IMR-90 (cell line): ENCODE results near the gene ABCC8.

Experiments used
- CEBPB ChIP-seq: IDR thresholded peaks from 2 replicates; pipeline ENCODE4 v1.6.1; 2012; ENCODE audit warnings: low read depth, low read length, improper control_type of control experiment
- FOS ChIP-seq: fragments of 150-350 bp; IDR thresholded peaks from 2 replicates; pipeline ENCODE4 v1.6.1; 2016; ENCODE audit warnings: low read depth, low read length
- MAZ ChIP-seq: IDR thresholded peaks from 2 replicates; pipeline ENCODE4 v1.6.1; 2012; ENCODE audit warnings: low read depth, mild to moderate bottlenecking, low read length, improper control_type of control experiment, moderate library complexity, borderline replicate concordance
- POLR2A ChIP-seq: IDR thresholded peaks from 2 replicates; pipeline ENCODE4 v1.6.1; 2012; ENCODE audit warnings: mild to moderate bottlenecking, low read depth, low read length
- RCOR1 ChIP-seq: IDR thresholded peaks from 2 replicates; pipeline ENCODE4 v1.6.1; 2012; ENCODE audit warnings: mild to moderate bottlenecking, low read length, improper control_type of control experiment; ENCODE audit not compliant: insufficient replicate concordance
- RFX5 ChIP-seq: IDR thresholded peaks from 2 replicates; pipeline ENCODE4 v1.8.0; 2012; ENCODE audit warnings: low read depth, mild to moderate bottlenecking, low read length, moderate library complexity
- TF ChIP-seq, protein P1 (sequence below): conservative IDR thresholded peaks from 2 replicates; pipeline ENCODE4 v1.5.1; 2012; ENCODE audit warnings: mild to moderate bottlenecking, low read depth, low read length, improper control_type of control experiment
- TF ChIP-seq, protein P2 (sequence below): fragments of 150-350 bp; IDR thresholded peaks from 2 replicates; pipeline ENCODE4 v1.6.1; 2017; ENCODE audit warnings: mild to moderate bottlenecking, antibody characterized with exemption, low read length, low read depth

DNA sequence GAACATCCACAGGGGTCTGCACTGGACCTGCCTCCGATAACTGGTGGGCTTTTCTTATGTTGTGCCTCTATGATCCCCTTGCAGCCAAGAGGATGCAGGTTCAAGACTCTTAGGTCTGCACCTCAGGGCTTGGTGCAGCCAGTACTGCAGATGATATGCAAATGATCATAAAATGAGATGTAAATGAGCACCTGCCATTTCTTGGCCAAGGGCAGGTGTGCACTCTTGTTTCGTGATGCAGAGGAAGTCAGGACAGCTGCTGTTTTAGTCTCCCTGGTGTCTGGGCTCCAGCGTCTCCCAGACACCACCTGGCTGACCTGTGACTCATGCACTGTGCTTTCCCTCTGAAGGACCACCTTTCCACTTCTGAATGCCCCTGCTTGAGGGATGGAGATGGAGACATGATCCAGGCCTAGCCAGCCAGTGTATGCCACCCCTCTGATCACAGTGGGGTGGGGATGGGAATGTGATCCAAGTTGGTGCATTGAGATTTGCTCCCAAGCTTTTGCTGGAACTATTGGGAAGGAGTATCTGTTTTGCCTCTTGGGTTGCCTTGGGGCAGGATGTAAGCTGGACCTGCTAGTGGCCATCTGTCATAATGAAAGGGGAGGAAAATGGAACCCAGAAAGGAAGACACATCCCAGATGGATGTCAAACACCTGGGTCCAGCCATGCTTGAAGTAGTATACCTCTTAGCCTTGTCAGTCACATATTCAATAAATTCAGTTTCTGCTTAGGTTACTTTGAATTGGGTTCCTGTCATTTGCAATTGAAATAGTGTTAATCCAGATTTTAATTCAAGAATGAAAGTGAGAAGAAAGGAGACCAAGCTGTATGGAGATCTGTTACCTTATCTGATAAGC is 84.9 kb downstream of the ABCC8 start:
- TF ChIP-seq, protein P1, sequence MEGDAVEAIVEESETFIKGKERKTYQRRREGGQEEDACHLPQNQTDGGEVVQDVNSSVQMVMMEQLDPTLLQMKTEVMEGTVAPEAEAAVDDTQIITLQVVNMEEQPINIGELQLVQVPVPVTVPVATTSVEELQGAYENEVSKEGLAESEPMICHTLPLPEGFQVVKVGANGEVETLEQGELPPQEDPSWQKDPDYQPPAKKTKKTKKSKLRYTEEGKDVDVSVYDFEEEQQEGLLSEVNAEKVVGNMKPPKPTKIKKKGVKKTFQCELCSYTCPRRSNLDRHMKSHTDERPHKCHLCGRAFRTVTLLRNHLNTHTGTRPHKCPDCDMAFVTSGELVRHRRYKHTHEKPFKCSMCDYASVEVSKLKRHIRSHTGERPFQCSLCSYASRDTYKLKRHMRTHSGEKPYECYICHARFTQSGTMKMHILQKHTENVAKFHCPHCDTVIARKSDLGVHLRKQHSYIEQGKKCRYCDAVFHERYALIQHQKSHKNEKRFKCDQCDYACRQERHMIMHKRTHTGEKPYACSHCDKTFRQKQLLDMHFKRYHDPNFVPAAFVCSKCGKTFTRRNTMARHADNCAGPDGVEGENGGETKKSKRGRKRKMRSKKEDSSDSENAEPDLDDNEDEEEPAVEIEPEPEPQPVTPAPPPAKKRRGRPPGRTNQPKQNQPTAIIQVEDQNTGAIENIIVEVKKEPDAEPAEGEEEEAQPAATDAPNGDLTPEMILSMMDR = no peak
- TF ChIP-seq POLR2A = no peak
- TF ChIP-seq MAZ = no peak
- TF ChIP-seq RCOR1 = no peak
- TF ChIP-seq RFX5 = no peak
- TF ChIP-seq CEBPB = no peak
- no peak for TF ChIP-seq FOS
- TF ChIP-seq, protein P2, sequence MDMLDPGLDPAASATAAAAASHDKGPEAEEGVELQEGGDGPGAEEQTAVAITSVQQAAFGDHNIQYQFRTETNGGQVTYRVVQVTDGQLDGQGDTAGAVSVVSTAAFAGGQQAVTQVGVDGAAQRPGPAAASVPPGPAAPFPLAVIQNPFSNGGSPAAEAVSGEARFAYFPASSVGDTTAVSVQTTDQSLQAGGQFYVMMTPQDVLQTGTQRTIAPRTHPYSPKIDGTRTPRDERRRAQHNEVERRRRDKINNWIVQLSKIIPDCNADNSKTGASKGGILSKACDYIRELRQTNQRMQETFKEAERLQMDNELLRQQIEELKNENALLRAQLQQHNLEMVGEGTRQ = no peak
